HFF-Myc (cell line): Measurements from ENCODE around the gene ZNF558.

Experiments
- DNase-seq: peaks from one replicate; pipeline ENCODE4 v3.0.0-alpha.2; 2011; ENCODE audit warnings: low read depth; ENCODE audit errors: extremely low read depth
- H3K4me3 ChIP-seq: replicated peaks from 2 replicates; pipeline ENCODE4 v1.5.1; 2011; ENCODE audit warnings: low read depth, mild to moderate bottlenecking, control low read depth, low read length
- TF ChIP-seq, protein P1 (sequence below): IDR thresholded peaks from 2 replicates; pipeline ENCODE4 v1.5.1; 2012; ENCODE audit warnings: mild to moderate bottlenecking, low read depth, low read length, control low read depth; ENCODE audit errors: missing control alignments

Gene ZNF558

DNA sequence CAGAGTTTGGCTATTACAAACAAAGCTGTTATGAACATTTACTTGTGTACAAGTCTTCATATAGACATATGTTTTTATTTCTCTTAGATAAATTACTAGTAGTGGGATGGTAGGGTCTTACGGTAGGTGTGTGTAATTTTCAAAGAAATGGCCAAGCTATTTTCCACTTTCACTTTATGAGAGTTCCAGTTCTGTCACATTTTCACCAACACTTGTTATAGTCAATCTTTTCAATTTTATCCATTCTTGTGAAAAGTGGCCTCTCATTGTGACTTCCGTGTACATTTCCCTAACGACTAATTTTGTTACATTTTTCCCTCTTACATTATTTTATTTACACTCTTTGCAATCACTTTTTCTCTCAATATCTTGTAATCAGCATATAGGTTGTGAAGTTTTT is 18.4 kb upstream of the ZNF558 start:
- DNase-seq, result no peak
- TF ChIP-seq, protein P1, sequence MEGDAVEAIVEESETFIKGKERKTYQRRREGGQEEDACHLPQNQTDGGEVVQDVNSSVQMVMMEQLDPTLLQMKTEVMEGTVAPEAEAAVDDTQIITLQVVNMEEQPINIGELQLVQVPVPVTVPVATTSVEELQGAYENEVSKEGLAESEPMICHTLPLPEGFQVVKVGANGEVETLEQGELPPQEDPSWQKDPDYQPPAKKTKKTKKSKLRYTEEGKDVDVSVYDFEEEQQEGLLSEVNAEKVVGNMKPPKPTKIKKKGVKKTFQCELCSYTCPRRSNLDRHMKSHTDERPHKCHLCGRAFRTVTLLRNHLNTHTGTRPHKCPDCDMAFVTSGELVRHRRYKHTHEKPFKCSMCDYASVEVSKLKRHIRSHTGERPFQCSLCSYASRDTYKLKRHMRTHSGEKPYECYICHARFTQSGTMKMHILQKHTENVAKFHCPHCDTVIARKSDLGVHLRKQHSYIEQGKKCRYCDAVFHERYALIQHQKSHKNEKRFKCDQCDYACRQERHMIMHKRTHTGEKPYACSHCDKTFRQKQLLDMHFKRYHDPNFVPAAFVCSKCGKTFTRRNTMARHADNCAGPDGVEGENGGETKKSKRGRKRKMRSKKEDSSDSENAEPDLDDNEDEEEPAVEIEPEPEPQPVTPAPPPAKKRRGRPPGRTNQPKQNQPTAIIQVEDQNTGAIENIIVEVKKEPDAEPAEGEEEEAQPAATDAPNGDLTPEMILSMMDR, result no peak
- no peak overlapping the region for H3K4me3 ChIP-seq

DNA sequence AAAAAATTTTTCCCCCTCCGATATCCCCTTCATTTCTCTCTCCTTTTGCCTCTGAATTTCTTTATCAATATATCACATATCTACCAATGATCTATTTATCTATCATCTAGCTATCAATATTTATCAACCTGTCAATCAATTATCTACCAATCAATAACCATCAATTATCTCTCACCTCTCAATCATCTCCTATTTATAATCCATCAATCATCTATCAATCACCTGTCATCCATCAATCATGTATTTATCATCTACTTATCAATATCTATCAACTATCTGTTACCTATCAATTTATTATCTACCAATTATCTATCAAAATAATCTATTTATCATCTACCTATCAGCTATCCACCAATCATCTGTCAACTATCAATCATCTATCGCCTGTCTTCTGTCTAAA is 17.1 kb upstream of the ZNF558 start:
- DNase-seq, result no peak
- TF ChIP-seq, protein P1, result no peak
- H3K4me3 ChIP-seq, result no peak overlapping the region

DNA sequence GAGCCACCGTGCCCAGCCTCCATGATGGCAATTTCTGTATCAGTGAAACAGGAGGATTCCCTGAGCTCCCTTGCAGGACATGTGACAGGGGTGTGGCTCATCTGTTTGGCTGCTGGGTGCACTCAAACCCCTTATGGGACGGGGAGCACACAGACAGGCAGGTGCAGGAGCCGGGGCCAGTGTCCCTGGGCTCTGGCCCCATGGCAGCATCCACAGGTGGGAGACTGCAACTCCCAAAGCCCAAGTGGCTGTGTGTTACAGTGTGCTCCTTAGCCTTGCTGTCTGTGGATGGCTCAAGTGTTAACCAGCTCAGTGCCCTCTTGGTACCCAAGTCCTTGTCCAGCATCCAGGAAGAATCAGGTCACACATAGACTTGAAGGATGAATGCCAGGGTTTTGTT is 14.7 kb upstream of the ZNF558 start:
- H3K4me3 ChIP-seq, result no peak overlapping the region
- no peak for DNase-seq
- TF ChIP-seq, protein P1, result no peak

DNA sequence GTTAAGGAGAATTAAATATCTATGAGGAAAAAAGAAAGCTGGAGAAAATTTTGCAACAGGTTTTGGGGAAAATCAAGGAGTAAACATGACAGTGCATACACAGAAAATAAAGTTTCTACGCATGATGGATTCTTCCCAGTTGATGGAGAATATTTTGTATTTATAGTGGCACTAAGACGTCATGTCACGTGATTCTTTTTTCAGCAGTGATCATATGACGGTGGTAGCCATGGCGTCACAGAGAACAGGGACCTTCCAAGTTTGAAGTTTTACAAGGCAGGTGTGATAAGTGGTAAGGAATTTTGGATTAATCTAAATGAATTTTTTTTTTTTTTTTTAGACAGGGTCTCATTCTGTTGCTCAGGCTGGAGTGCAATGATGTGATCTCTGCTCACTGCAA is 8.6 kb upstream of the ZNF558 start:
- TF ChIP-seq, protein P1, result no peak
- no peak for DNase-seq
- no peak overlapping the region for H3K4me3 ChIP-seq

DNA sequence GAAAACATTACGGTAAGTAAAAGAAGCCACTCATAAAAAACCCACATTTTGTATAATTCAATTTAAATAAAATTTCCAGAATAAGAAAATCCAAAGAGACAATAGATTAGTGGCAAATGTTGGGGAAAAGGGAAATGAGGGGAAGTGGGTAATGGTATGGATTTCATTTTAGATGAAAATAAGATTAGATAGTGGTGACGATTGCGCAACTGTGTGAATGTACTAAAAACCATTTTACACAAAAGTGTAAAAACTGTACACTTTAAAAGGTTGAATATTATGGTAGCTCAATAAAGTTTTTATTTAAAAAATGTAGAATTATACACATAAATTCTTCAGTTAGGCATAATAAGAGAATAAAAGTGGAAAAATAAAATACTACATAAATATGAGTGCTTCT is 3.8 kb upstream of the ZNF558 start:
- no peak overlapping the region for H3K4me3 ChIP-seq
- TF ChIP-seq, protein P1, result no peak
- no peak for DNase-seq

DNA sequence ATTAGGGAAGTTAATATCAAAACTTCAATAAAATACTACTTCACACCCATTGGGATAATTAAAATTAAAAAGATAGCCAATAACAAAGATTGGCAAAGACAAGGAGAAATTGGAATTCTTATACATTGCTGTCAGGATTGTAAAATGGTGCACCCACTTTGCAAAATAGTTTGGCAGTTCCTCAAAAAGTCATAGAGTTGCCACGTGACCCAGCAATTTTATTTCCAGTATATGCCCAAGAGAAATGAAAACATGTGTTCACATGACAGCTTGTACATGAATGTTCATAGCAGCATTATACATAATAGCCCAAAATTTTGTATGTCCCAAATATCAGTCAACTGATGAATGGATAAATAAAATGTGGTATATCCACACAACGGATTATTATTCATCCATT is 3.3 kb upstream of the ZNF558 start:
- TF ChIP-seq, protein P1, result no peak
- no peak overlapping the region for H3K4me3 ChIP-seq
- DNase-seq, result no peak

DNA sequence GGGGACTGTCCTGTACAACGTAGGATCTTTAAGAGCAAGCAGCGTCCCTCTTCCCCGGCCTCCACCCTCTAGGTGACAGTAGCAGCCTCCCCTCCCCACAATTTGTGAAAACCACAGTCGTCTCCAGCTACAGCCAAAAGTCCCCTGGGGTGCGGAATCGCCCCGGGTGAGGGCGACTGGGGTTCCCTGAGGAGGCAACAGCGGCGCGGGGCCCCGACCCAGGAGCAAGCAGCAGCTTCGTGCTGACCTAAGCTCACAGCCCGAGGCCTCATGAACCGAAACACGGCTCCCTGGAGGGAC is 322 bp downstream of the ZNF558 start:
- DNase-seq, result no peak
- TF ChIP-seq, protein P1, result no peak
- peak overlapping the region; percentile 64 for H3K4me3 ChIP-seq
